Skeletal muscle satellite cell (primary cell): ENCODE results near the gene LRRC3.
"Not testable (repeated sequence)": the region's sequence is repeated elsewhere in the genome, so short reads cannot be mapped to it uniquely, and the experiment has no call there.

ENCODE experiments used
- H3K27me3 ChIP-seq: 2 replicates; pipeline ENCODE4 v1.7.0; 2013; ENCODE audit warnings: low read length; ENCODE audit not compliant: control insufficient read depth, insufficient read depth
- H3K36me3 ChIP-seq: 2 replicates; pipeline ENCODE4 v1.7.0; 2013; ENCODE audit warnings: mild to moderate bottlenecking, control low read depth, low read length; ENCODE audit not compliant: insufficient read depth
- H3K4me1 ChIP-seq: 2 replicates; pipeline ENCODE4 v1.7.0; 2013; ENCODE audit warnings: low read length; ENCODE audit not compliant: control insufficient read depth, insufficient read depth
- H3K4me2 ChIP-seq: 2 replicates; pipeline ENCODE4 v1.7.0; 2013; ENCODE audit warnings: mild to moderate bottlenecking, low read length
- H3K4me3 ChIP-seq: 2 replicates; pipeline ENCODE4 v1.7.0; 2013; ENCODE audit warnings: low read length
- H3K9ac ChIP-seq: 2 replicates; pipeline ENCODE4 v1.7.0; 2013; ENCODE audit warnings: mild to moderate bottlenecking, low read depth, low read length, moderate library complexity
- H3K9me3 ChIP-seq: replicated peaks from 2 replicates; pipeline ENCODE4 v1.7.0; 2013; ENCODE audit warnings: mild to moderate bottlenecking, control low read depth, low read length

Gene LRRC3

DNA sequence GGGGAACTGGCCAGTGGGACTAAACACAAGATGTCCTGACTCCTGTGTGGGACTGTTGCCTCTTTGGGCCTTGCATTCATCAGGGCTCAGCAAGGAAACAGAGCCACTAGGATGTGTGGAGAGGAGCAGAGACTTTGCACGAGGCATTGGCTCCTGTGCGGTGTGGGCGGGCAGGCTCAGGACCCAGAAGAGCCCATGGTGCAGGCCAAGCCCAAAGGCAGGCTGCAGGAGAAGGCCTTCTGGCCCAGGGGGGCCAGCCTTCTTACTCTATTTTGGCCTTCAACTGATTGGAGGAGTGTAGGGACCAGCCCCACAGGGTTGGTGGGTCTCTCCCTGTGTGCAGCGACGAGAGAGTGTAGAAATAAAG, 23.5 kb downstream of the LRRC3 start:
- Histone ChIP-seq H3K9me3 (no peaks in the 10 kb centered on the region), H3K4me3 (no peak overlapping the region), H3K27me3 (peaks cover 19% of the 10 kb centered on the region), H3K36me3 (no peaks in the 10 kb centered on the region), H3K9ac (no peak overlapping the region), H3K4me1 (no peaks in the 10 kb centered on the region), H3K4me2 (no peak overlapping the region)

DNA sequence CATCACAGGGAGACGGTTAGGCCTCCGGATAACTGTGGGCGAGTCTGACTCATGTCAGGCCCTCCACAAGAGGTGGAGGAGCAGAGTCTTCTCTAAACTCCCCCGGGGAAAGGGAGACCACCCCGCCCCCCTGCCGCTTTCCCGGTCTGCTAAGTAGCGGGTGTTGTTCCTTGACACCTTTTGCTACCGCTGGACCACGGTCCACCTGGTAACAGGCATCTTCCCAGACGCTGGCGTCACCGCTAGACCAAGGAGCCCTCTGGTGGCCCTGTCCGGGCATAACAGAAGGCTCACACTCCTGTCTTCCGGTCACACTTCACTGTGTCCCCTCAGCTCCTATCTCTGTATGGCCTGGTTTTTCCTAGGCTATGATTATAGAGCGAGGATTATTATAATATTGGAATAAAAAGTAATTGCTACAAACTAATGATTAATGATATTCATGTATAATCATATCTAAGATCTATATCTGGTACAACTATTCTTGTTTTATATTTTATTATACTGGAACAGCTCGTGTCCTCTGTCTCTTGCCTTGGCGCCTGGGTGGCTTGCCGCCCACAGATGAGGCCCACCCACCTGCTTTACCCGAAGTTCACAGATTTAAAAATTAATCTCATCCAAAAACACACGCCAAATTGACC, 24.4 kb downstream of the LRRC3 start:
- not testable (repeated sequence) for H3K9me3 ChIP-seq, H3K4me2 ChIP-seq, H3K9ac ChIP-seq, H3K4me3 ChIP-seq, H3K4me1 ChIP-seq, H3K36me3 ChIP-seq
- peaks cover 19% of the 10 kb centered on the region for H3K27me3 ChIP-seq

- H3K9ac ChIP-seq: no peak overlapping the region
- no peak overlapping the region for H3K4me3 ChIP-seq
- no peaks in the 10 kb centered on the region for H3K36me3 ChIP-seq
- H3K27me3 ChIP-seq: peaks cover 23% of the 10 kb centered on the region
- H3K9me3 ChIP-seq: no peaks in the 10 kb centered on the region
- H3K4me2 ChIP-seq: no peak overlapping the region
- no peaks in the 10 kb centered on the region for H3K4me1 ChIP-seq
Measured at GRCh38 chr21:44480200-44481053, 25.1 kb downstream of the LRRC3 start.

DNA sequence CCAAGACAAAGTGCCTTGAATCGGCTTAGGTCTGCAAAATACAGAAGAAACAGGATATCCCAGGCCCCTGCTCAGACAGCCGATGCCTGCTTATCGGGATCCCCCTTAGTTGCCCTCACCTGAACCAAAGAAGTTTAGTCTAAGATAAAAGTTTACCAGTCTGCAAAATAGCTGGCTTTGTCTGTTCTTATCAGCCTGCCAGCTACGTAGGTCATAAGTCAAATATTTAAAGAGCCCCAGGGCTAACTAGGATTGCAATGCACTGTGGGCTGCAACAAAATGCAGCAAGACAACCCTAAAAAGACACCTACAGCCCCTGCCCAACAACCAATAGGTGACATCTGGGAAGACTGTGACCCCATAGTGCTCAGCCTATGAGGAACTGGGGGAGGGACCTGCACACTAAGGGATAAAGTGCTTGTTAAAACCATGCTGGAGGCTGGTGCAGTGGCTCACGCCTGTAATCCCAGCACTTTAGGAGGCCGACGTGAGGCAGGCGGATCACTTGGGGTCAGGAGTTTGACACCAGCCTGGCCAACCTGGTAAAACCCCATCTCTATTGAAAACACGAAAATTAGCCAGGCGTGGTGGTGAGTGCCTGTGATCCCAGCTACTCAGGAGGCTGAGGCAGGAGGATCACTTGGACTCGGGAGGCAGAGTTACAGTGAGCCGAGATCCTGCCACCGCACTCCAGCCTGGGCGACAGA, 27.4 kb downstream of the LRRC3 start:
- Histone ChIP-seq H3K9ac (no peak overlapping the region), H3K4me3 (no peak overlapping the region), H3K27me3 (peaks cover 27% of the 10 kb centered on the region), H3K36me3 (no peaks in the 10 kb centered on the region), H3K4me2 (no peak overlapping the region), H3K9me3 (no peaks in the 10 kb centered on the region), H3K4me1 (no peaks in the 10 kb centered on the region)

- H3K4me1 ChIP-seq: no peaks in the 10 kb centered on the region
- peaks cover 26% of the 10 kb centered on the region for H3K27me3 ChIP-seq
- no peak overlapping the region for H3K4me2 ChIP-seq
- H3K9ac ChIP-seq: no peak overlapping the region
- no peak overlapping the region for H3K4me3 ChIP-seq
- no peaks in the 10 kb centered on the region for H3K36me3 ChIP-seq
- no peaks in the 10 kb centered on the region for H3K9me3 ChIP-seq
Measured at GRCh38 chr21:44483288-44484237, 28.3 kb downstream of the LRRC3 start.

DNA sequence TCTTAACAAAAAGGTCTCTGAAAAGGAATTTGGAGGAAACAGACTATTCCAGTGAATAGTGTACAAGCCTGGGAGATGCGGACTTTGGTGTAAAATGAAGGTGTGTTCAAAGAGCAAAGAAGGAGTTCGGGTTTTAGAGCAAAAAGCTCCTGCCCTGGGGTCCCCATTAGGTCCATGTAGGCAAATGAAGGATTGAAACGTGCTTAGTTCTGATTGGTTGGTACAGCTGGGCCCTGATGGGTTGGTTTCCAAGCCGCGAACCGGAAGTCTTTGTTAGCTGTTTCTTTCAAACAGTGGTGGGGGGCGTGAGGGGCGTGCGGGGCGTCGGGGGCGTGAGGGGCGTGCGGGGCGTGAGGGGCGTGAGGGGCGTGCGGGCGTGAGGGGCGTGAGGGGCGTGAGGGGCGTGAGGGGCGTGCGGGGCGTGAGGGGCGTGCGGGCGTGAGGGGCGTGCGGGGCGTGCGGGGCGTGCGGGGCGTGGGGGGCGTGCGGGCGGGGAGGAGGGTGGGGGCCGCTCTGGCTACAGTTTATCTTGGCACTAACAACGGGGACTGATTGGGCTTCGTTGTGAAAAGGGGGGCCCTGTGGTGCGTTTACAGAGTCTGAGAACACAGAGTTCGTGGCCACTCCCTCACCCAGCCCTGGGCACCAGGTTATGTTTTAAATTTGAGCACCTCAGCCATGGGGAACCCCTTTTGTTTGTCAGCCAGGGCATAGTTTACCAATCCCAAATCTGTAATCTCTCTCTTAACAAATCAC, 29.4 kb downstream of the LRRC3 start:
- Histone ChIP-seq H3K9ac (no peak overlapping the region), H3K9me3 (no peaks in the 10 kb centered on the region), H3K27me3 (peaks cover 31% of the 10 kb centered on the region), H3K4me3 (no peak overlapping the region), H3K36me3 (no peaks in the 10 kb centered on the region), H3K4me2 (no peak overlapping the region), H3K4me1 (no peaks in the 10 kb centered on the region)

- Histone ChIP-seq H3K4me3 (no peak overlapping the region), H3K36me3 (no peaks in the 10 kb centered on the region), H3K9ac (no peak overlapping the region), H3K4me2 (no peak overlapping the region), H3K4me1 (no peaks in the 10 kb centered on the region), H3K27me3 (peaks cover 31% of the 10 kb centered on the region), H3K9me3 (no peaks in the 10 kb centered on the region)
Measured at GRCh38 chr21:44485254-44485793, 30.0 kb downstream of the LRRC3 start.

- Histone ChIP-seq H3K4me3 (no peak overlapping the region), H3K27me3 (peaks cover 31% of the 10 kb centered on the region), H3K4me2 (no peak overlapping the region), H3K36me3 (no peaks in the 10 kb centered on the region), H3K9ac (no peak overlapping the region), H3K9me3 (no peaks in the 10 kb centered on the region), H3K4me1 (no peaks in the 10 kb centered on the region)
Measured at GRCh38 chr21:44485796-44486195, 30.5 kb downstream of the LRRC3 start.

GRCh38 chr21:44486302-44486701, 31.0 kb downstream of the LRRC3 start:
- Histone ChIP-seq H3K27me3 (peaks cover 31% of the 10 kb centered on the region), H3K4me2 (no peak overlapping the region), H3K9ac (no peak overlapping the region), H3K4me1 (no peaks in the 10 kb centered on the region), H3K36me3 (no peaks in the 10 kb centered on the region), H3K9me3 (no peaks in the 10 kb centered on the region), H3K4me3 (no peak overlapping the region)

- no peaks in the 10 kb centered on the region for H3K36me3 ChIP-seq
- H3K4me3 ChIP-seq: no peak overlapping the region
- no peak overlapping the region for H3K9ac ChIP-seq
- H3K4me2 ChIP-seq: no peak overlapping the region
- H3K9me3 ChIP-seq: peaks cover 3% of the 10 kb centered on the region
- no peaks in the 10 kb centered on the region for H3K4me1 ChIP-seq
- peaks cover 21% of the 10 kb centered on the region for H3K27me3 ChIP-seq
Measured at GRCh38 chr21:44487831-44488230, 32.5 kb downstream of the LRRC3 start.
